BLaER1 (cell line): ENCODE measurements around the gene MGAT3.
A peak's percentile ranks its signal among the peaks of the same experiment; 100 is the strongest.

Experiments
- H3K27ac ChIP-seq: shearing (Covaris generic); formaldehyde crosslinking; 2 replicates; pipeline ENCODE4 v1.8.1; 2022
- H3K27me3 ChIP-seq: shearing (Covaris generic); formaldehyde crosslinking; 2 replicates; pipeline ENCODE4 v1.8.1; 2022
- H3K36me3 ChIP-seq: shearing (Covaris generic); formaldehyde crosslinking; 2 replicates; pipeline ENCODE4 v1.8.1; 2022
- H3K4me1 ChIP-seq: shearing (Covaris generic); formaldehyde crosslinking; 2 replicates; pipeline ENCODE4 v1.8.1; 2022
- H3K4me2 ChIP-seq: shearing (Covaris generic); formaldehyde crosslinking; 2 replicates; pipeline ENCODE4 v1.8.1; 2022
- H3K4me3 ChIP-seq: shearing (Covaris generic); formaldehyde crosslinking; 2 replicates; pipeline ENCODE4 v1.8.1; 2022
- H3K9ac ChIP-seq: shearing (Covaris generic); formaldehyde crosslinking; 2 replicates; pipeline ENCODE4 v1.8.1; 2022
- H3K9me3 ChIP-seq: shearing (Covaris generic); formaldehyde crosslinking; 2 replicates; pipeline ENCODE4 v1.8.1; 2022
- H4K20me1 ChIP-seq: shearing (Covaris generic); formaldehyde crosslinking; 2 replicates; pipeline ENCODE4 v1.8.1; 2022
- Cebpa-rat ChIP-seq: shearing (Covaris generic); IDR thresholded peaks from 2 replicates; pipeline ENCODE4 v1.8.1; 2022

Gene MGAT3

GRCh38 chr22:39415506-39415905 is 41.3 kb upstream of the MGAT3 start:
- Histone ChIP-seq H3K9me3 (no peaks in the 10 kb centered on the region), H4K20me1 (no peaks in the 10 kb centered on the region), H3K27ac (peak overlapping the region; percentile 75), H3K9ac (peak overlapping the region; percentile 48; the same call in 1 of the 2 replicates), H3K27me3 (no peaks in the 10 kb centered on the region), H3K4me1 (peaks cover 96% of the 10 kb centered on the region), H3K4me3 (no peak overlapping the region), H3K36me3 (peaks cover 57% of the 10 kb centered on the region), H3K4me2 (peak overlapping the region; percentile 84)
- no peak for TF ChIP-seq Cebpa-rat

- H3K9ac ChIP-seq = 0 out of 2 replicates have a peak overlapping the region, but pooled peaks have one; percentile 12
Observed at GRCh38 chr22:39416319-39416718, 40.5 kb upstream of the MGAT3 start.

GRCh38 chr22:39417641-39418040 is 39.2 kb upstream of the MGAT3 start:
- Histone ChIP-seq H3K4me2 (peak overlapping the region; percentile 72; the same call in 1 of the 2 replicates), H3K36me3 (peaks cover 79% of the 10 kb centered on the region), H3K27ac (no peak overlapping the region)

More at GRCh38 chr22:39416319-39416718, 40.5 kb upstream of the MGAT3 start:
- TF ChIP-seq Cebpa-rat = no peak
- peaks cover 65% of the 10 kb centered on the region for H3K36me3 ChIP-seq
- no peaks in the 10 kb centered on the region for H3K9me3 ChIP-seq
- 0 out of 2 replicates have a peak overlapping the region, but pooled peaks have one; percentile 75 for H3K27ac ChIP-seq
- H3K4me2 ChIP-seq = 0 out of 2 replicates have a peak overlapping the region, but pooled peaks have one; percentile 84
- H3K27me3 ChIP-seq = no peaks in the 10 kb centered on the region
- H3K4me1 ChIP-seq = peaks cover 88% of the 10 kb centered on the region
- H3K4me3 ChIP-seq = no peak overlapping the region
- no peaks in the 10 kb centered on the region for H4K20me1 ChIP-seq

GRCh38 chr22:39418696-39419095 is 38.1 kb upstream of the MGAT3 start:
- Histone ChIP-seq H3K9ac (no peak overlapping the region; the same call in 1 of the 2 replicates), H3K36me3 (peaks cover 84% of the 10 kb centered on the region), H3K4me3 (no peak overlapping the region), H3K27ac (peak overlapping the region; percentile 57), H4K20me1 (no peaks in the 10 kb centered on the region), H3K4me1 (peaks cover 64% of the 10 kb centered on the region), H3K9me3 (no peaks in the 10 kb centered on the region), H3K4me2 (peak overlapping the region; percentile 72), H3K27me3 (no peaks in the 10 kb centered on the region)
- no peak for TF ChIP-seq Cebpa-rat

More at GRCh38 chr22:39417641-39418040, 39.2 kb upstream of the MGAT3 start:
- no peaks in the 10 kb centered on the region for H4K20me1 ChIP-seq
- no peak for TF ChIP-seq Cebpa-rat
- no peaks in the 10 kb centered on the region for H3K27me3 ChIP-seq
- H3K4me3 ChIP-seq = no peak overlapping the region
- no peaks in the 10 kb centered on the region for H3K9me3 ChIP-seq
- H3K9ac ChIP-seq = no peak overlapping the region
- peaks cover 75% of the 10 kb centered on the region for H3K4me1 ChIP-seq

GRCh38 chr22:39419096-39419495 is 37.7 kb upstream of the MGAT3 start:
- no peak overlapping the region; the same call in 1 of the 2 replicates for H3K9ac ChIP-seq
- no peak overlapping the region for H3K4me3 ChIP-seq
- no peaks in the 10 kb centered on the region for H3K27me3 ChIP-seq
- H3K27ac ChIP-seq = peak overlapping the region; percentile 57
- peak overlapping the region; percentile 72 for H3K4me2 ChIP-seq
- no peaks in the 10 kb centered on the region for H3K9me3 ChIP-seq
- peaks cover 60% of the 10 kb centered on the region for H3K4me1 ChIP-seq
- TF ChIP-seq Cebpa-rat = no peak
- H4K20me1 ChIP-seq = no peaks in the 10 kb centered on the region
- H3K36me3 ChIP-seq = peaks cover 88% of the 10 kb centered on the region

GRCh38 chr22:39419911-39420310 is 36.9 kb upstream of the MGAT3 start:
- no peaks in the 10 kb centered on the region for H3K9me3 ChIP-seq
- no peak for TF ChIP-seq Cebpa-rat
- no peaks in the 10 kb centered on the region for H4K20me1 ChIP-seq
- H3K9ac ChIP-seq = no peak overlapping the region
- peaks cover 52% of the 10 kb centered on the region for H3K4me1 ChIP-seq
- peaks cover 94% of the 10 kb centered on the region for H3K36me3 ChIP-seq
- peak overlapping the region; percentile 72 for H3K4me2 ChIP-seq
- peak overlapping the region; percentile 57 for H3K27ac ChIP-seq
- H3K27me3 ChIP-seq = no peaks in the 10 kb centered on the region
- H3K4me3 ChIP-seq = no peak overlapping the region

- H3K4me2 ChIP-seq = no peak overlapping the region
- no peaks in the 10 kb centered on the region for H3K9me3 ChIP-seq
- H3K27me3 ChIP-seq = no peaks in the 10 kb centered on the region
- H4K20me1 ChIP-seq = no peaks in the 10 kb centered on the region
- H3K36me3 ChIP-seq = peaks cover 93% of the 10 kb centered on the region
- H3K4me3 ChIP-seq = no peak overlapping the region
- H3K27ac ChIP-seq = no peak overlapping the region
- no peak overlapping the region for H3K9ac ChIP-seq
- no peak for TF ChIP-seq Cebpa-rat
- H3K4me1 ChIP-seq = peaks cover 34% of the 10 kb centered on the region
Observed at GRCh38 chr22:39421691-39422090, 35.1 kb upstream of the MGAT3 start.

- peaks cover 93% of the 10 kb centered on the region for H3K36me3 ChIP-seq
- H3K4me3 ChIP-seq = no peak overlapping the region
- TF ChIP-seq Cebpa-rat = no peak
- no peaks in the 10 kb centered on the region for H3K27me3 ChIP-seq
- no peak overlapping the region for H3K9ac ChIP-seq
- no peaks in the 10 kb centered on the region for H4K20me1 ChIP-seq
- H3K27ac ChIP-seq = no peak overlapping the region
- H3K9me3 ChIP-seq = no peaks in the 10 kb centered on the region
- no peak overlapping the region for H3K4me2 ChIP-seq
- peaks cover 31% of the 10 kb centered on the region for H3K4me1 ChIP-seq
Observed at GRCh38 chr22:39422101-39422500, 34.7 kb upstream of the MGAT3 start.

GRCh38 chr22:39422721-39423120 is 34.1 kb upstream of the MGAT3 start:
- no peak overlapping the region for H3K4me3 ChIP-seq
- H3K27ac ChIP-seq = no peak overlapping the region
- no peak overlapping the region for H3K9ac ChIP-seq
- peaks cover 93% of the 10 kb centered on the region for H3K36me3 ChIP-seq
- H3K4me1 ChIP-seq = peaks cover 27% of the 10 kb centered on the region
- no peaks in the 10 kb centered on the region for H4K20me1 ChIP-seq
- H3K4me2 ChIP-seq = no peak overlapping the region
- no peaks in the 10 kb centered on the region for H3K9me3 ChIP-seq
- TF ChIP-seq Cebpa-rat = no peak
- no peaks in the 10 kb centered on the region for H3K27me3 ChIP-seq

- TF ChIP-seq Cebpa-rat = no peak
- H3K9ac ChIP-seq = no peak overlapping the region
- H4K20me1 ChIP-seq = no peaks in the 10 kb centered on the region
- no peak overlapping the region for H3K27ac ChIP-seq
- H3K36me3 ChIP-seq = peaks cover 93% of the 10 kb centered on the region
- H3K27me3 ChIP-seq = no peaks in the 10 kb centered on the region
- no peak overlapping the region for H3K4me3 ChIP-seq
- H3K4me2 ChIP-seq = no peak overlapping the region
- peaks cover 15% of the 10 kb centered on the region for H3K4me1 ChIP-seq
- H3K9me3 ChIP-seq = no peaks in the 10 kb centered on the region
Observed at GRCh38 chr22:39423976-39424375, 32.8 kb upstream of the MGAT3 start.
